GM18868 (cell line): ENCODE data around the gene PCSK1N.

Source experiments
- ATAC-seq: cut with Tn5 transposase; IDR thresholded peaks from one replicate; pipeline ENCODE4 v1.9.1; 2021; ENCODE audit warnings: mild to moderate bottlenecking, moderate library complexity; ENCODE audit not compliant: unreplicated experiment

Gene PCSK1N

GRCh38 chrX:48791063-48791820, 44.2 kb downstream of the PCSK1N start:
- ATAC-seq: no peak

- ATAC-seq: no peak
Observed at GRCh38 chrX:48790477-48790876, 44.9 kb downstream of the PCSK1N start.

- ATAC-seq: no peak
Observed at GRCh38 chrX:48789366-48790220, 45.8 kb downstream of the PCSK1N start.

DNA sequence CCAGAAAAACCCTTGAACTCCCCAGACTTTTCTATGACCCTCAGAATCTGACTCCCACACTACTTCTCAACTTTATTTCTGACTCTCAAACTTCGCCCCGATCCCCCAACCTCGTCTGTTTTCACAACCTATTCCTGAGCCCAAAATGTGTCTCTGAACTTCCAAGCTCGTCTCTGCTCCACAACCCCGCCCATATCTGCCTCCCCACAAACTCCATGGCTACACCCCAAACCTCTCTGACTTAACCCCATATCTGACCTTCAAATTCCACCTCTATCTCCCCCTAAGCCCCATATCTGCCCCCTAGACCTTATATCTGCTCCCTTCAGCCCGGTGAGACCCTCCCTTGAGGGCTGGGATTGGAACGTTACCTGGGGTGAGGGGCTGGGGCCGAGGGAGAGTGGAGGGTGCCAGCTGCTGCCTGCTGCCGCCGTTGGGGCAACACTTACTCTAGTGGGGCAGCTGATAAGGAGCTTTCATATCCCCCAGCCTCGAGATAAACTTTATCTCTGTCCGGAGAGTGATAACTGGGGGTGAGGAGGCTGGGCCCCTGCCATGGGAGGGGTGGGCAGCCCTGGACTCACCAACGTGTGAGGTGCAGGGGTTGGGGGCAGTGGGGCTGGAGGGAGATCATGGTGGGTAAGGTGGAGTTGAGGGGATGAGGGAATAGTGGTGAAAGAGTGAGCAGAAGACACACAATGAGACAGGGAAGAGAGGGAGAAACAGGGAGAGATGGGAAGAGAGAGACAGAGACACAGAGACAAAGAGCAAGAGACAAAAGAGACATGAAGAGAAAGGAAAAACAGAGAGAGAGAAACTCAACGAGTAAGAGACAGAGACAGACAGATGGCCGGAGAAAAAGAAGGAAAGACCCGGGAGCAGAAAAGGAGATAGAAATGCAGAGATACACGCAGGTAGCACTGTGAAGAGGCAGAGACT, 47.6 kb downstream of the PCSK1N start:
- no peak for ATAC-seq

DNA sequence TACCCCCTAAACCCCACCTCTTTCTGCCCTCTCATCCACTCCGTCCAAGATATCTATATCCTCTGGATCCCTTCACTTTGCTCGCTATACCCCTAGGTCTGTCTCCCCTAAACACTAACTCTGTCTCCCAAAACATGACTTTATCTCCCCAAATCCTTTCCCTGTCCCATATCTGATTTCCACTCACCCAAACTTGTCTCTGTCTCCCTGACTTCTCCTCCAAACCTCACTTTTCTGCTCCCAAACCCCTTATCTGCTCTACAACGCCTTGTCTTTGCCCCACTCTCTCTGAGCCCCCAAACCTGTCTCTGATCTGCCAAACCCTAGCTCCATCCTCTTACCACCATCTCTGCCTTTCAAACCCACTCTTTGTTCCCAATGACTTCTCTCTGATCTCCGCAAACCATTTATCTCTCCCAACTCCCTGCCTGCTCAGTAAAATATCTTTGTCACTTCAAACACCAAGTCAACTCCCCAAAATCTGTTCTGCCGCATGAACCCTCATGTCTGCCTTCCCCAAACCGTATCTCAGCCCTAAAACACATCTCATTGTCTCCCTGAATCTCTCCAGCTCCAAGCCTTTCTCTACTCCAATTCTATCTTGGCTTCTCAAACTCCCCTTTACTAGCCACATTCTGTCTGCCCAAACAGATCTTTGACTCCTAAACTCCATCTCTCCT, 48.4 kb downstream of the PCSK1N start:
- no peak for ATAC-seq

- ATAC-seq: no peak
Observed at GRCh38 chrX:48786341-48786800, 49.0 kb downstream of the PCSK1N start, which contains the start of gene GATA1. Gene GATA1 (plus strand): TSS chrX:48786590. CDS start chrX:48791110, 4,520 bp downstream.

DNA sequence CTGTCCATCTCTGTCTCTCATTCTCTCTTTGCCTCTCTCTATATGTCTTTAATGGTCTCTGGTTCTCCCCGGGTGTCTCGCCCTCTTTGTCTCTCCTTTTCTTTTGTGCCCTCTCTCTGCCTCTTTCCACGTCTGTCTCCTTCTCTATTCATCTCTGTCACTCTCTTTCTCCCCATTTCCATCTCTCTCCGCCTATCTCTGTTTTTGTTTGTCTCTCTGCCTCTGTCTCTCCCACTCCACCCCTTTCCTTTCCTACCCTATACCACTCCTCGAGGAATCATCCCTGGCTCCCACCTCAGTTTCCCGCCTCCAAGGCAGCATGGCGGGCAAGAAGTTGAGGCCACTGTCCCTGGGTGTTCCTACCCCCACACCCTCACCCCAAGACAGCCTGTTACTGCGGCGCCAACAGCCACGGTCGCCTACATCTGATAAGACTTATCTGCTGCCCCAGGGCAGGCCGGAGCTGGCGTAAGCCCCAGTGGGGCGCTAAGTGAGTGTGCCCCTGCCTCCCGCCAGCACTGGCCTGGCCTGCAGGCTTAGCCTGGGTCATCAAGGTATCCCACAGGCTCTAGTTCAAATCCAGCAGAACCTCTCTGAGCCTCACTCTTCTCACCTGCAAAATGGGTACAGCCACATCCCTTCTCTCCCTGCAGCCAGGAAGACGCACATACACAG, 49.7 kb downstream of the PCSK1N start:
- ATAC-seq: no peak

DNA sequence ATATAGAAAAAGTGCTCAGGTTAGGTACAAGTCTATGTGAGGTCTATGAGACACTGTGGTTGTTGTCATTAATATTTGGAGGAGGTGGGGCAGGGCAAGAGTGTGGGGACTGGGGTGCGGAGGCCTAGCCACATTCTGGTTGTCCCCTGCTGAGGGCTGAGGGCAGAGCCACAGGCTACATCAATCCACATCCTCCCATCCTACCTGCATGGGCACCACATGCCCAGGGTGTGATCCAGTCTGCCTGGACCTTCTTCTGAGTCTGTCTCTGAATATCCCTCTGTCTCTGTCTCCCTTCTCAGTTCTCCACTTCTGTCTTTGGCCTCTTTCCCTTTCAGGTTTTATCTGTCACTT, 50.2 kb downstream of the PCSK1N start:
- no peak for ATAC-seq

- ATAC-seq: no peak
Observed at GRCh38 chrX:48784726-48785125, 50.7 kb downstream of the PCSK1N start.

DNA sequence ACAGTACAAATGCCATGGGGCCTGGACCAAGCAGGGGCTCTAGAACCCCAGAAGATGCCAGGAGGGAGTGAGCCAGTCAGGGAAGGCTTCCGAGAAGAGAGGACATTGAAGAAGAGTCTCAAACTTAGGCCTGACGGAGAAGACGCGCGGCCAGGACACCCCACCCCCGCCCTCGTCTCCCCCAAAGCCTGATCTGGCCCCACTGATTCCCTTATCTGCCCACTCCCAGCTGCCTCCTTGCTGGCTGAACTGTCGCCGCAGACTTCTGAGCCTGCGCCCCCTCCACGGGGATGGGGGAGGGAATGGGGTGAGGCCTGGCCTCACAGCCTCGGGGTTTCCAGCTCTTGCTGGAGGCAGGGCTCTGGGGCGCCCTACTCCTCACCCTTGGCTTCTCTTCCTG, 52.6 kb downstream of the PCSK1N start:
- ATAC-seq: no peak

- no peak for ATAC-seq
Observed at GRCh38 chrX:48782216-48782615, 53.2 kb downstream of the PCSK1N start.

- ATAC-seq: no peak
Observed at GRCh38 chrX:48781705-48782104, 53.7 kb downstream of the PCSK1N start.
